HEK293 (cell line): ENCODE measurements around the gene CBFA2T2.
A peak's percentile ranks its signal among the peaks of the same experiment; 100 is the strongest.

ENCODE experiments used
- CTCF ChIA-PET: fragments of 350-600 bp; formaldehyde crosslinking; extraction: SDS; loops from one replicate; lab custom pipeline; 2021; ENCODE audit warnings: antibody characterized with exemption; lab: Yijun Ruan, JAX
- POLR2A ChIA-PET: fragments of 300-600 bp; formaldehyde crosslinking; extraction: SDS; loops from one replicate; lab custom pipeline; 2020; ENCODE audit warnings: antibody characterized with exemption, inconsistent platforms; lab: Yijun Ruan, JAX
- H3K27ac ChIP-seq: fragments of 200-500 bp; sonication (Bioruptor generic); 2 replicates; pipeline ENCODE4 v1.5.1; 2014; ENCODE audit warnings: low read depth, low read length, control low read depth, inconsistent platforms; ENCODE audit errors: extremely low read depth
- H3K36me3 ChIP-seq, 2 experiments: fragments of 200-500 bp in 1 of 2; sonication (Bioruptor generic) in 1 of 2; 1 replicate in 1 of 2; 2 replicates in 1 of 2; pipeline ENCODE4 v1.5.1; 2014 to 2017; ENCODE audit warnings: inconsistent platforms in 2 of 2, low read length in 2 of 2; ENCODE audit not compliant: control insufficient read depth in 2 of 2, insufficient read depth in 1 of 2
- H3K4me1 ChIP-seq: fragments of 200-500 bp; sonication (Bioruptor generic); 2 replicates; pipeline ENCODE4 v1.5.1; 2014; ENCODE audit warnings: mild to moderate bottlenecking, low read length, inconsistent platforms; ENCODE audit not compliant: control insufficient read depth, insufficient read depth
- H3K4me3 ChIP-seq: 2 replicates; pipeline ENCODE4 v1.5.1; 2011; ENCODE audit warnings: low read depth, mild to moderate bottlenecking, control low read depth, low read length, moderate library complexity
- H3K9me3 ChIP-seq: fragments of 200-500 bp; sonication (Bioruptor generic); 2 replicates; pipeline ENCODE4 v1.5.1; 2014; ENCODE audit warnings: low read depth, low read length, inconsistent platforms; ENCODE audit not compliant: control insufficient read depth, insufficient read depth
- EGR2 ChIP-seq: fragments of 450-650 bp; formaldehyde crosslinking; IDR thresholded peaks from 2 replicates; pipeline ENCODE4 v1.5.1; 2016; ENCODE audit warnings: low read depth, missing biosample characterization, missing genetic modification characterization
- GLIS1 ChIP-seq: fragments of 450-650 bp; formaldehyde crosslinking; IDR thresholded peaks from 2 replicates; pipeline ENCODE4 v1.5.1; 2016; ENCODE audit warnings: missing biosample characterization, missing genetic modification characterization
- GLIS2 ChIP-seq: fragments of 450-650 bp; formaldehyde crosslinking; IDR thresholded peaks from 2 replicates; pipeline ENCODE4 v1.5.1; 2016; ENCODE audit warnings: missing biosample characterization, missing genetic modification characterization
- KLF10 ChIP-seq: fragments of 450-650 bp; IDR thresholded peaks from 2 replicates; pipeline ENCODE4 v1.5.1; 2018; ENCODE audit warnings: missing biosample characterization, mild to moderate bottlenecking, missing genetic modification characterization
- KLF8 ChIP-seq: fragments of 450-650 bp; formaldehyde crosslinking; IDR thresholded peaks from 2 replicates; pipeline ENCODE4 v1.5.1; 2016; ENCODE audit warnings: missing biosample characterization, missing genetic modification characterization
- KLF9 ChIP-seq: fragments of 450-650 bp; formaldehyde crosslinking; IDR thresholded peaks from 2 replicates; pipeline ENCODE4 v1.5.1; 2016; ENCODE audit warnings: missing biosample characterization, missing genetic modification characterization, low read depth
- MEIS1 ChIP-seq: sonication (generic); formaldehyde crosslinking; IDR thresholded peaks from 2 replicates; pipeline ENCODE4 v1.8.1; 2022; ENCODE audit warnings: missing genetic modification reagents, mild to moderate bottlenecking, borderline replicate concordance
- SCRT1 ChIP-seq: fragments of 450-650 bp; formaldehyde crosslinking; IDR thresholded peaks from 2 replicates; pipeline ENCODE4 v1.5.1; 2016; ENCODE audit warnings: missing biosample characterization, missing genetic modification characterization, borderline replicate concordance
- SCRT2 ChIP-seq: fragments of 450-650 bp; formaldehyde crosslinking; IDR thresholded peaks from 2 replicates; pipeline ENCODE4 v1.5.1; 2016; ENCODE audit warnings: missing biosample characterization, missing genetic modification characterization
- SP2 ChIP-seq: fragments of 450-650 bp; formaldehyde crosslinking; IDR thresholded peaks from 2 replicates; pipeline ENCODE4 v1.5.1; 2016; ENCODE audit warnings: missing biosample characterization, missing genetic modification characterization
- SP7 ChIP-seq: fragments of 450-650 bp; formaldehyde crosslinking; IDR thresholded peaks from 2 replicates; pipeline ENCODE4 v1.5.1; 2016; ENCODE audit warnings: missing biosample characterization, missing genetic modification characterization
- ZBTB17 ChIP-seq: fragments of 450-650 bp; formaldehyde crosslinking; IDR thresholded peaks from 2 replicates; pipeline ENCODE4 v1.5.1; 2016; ENCODE audit warnings: missing biosample characterization, missing genetic modification characterization
- ZBTB48 ChIP-seq: fragments of 450-650 bp; formaldehyde crosslinking; IDR thresholded peaks from 2 replicates; pipeline ENCODE4 v1.5.1; 2016; ENCODE audit warnings: missing biosample characterization, missing genetic modification characterization
- ZFHX2 ChIP-seq: fragments of 450-650 bp; formaldehyde crosslinking; conservative IDR thresholded peaks from 2 replicates; pipeline ENCODE4 v1.5.1; 2016; ENCODE audit warnings: missing biosample characterization, missing genetic modification characterization
- ZNF140 ChIP-seq: fragments of 450-650 bp; formaldehyde crosslinking; IDR thresholded peaks from 2 replicates; pipeline ENCODE4 v1.5.1; 2016; ENCODE audit warnings: missing biosample characterization, missing genetic modification characterization
- ZNF155 ChIP-seq: fragments of 450-650 bp; formaldehyde crosslinking; IDR thresholded peaks from 2 replicates; pipeline ENCODE4 v1.5.1; 2016; ENCODE audit warnings: missing biosample characterization, missing genetic modification characterization
- ZNF24 ChIP-seq: fragments of 450-650 bp; formaldehyde crosslinking; IDR thresholded peaks from 2 replicates; pipeline ENCODE4 v1.5.1; 2016; ENCODE audit warnings: missing biosample characterization, missing genetic modification characterization
- ZNF292 ChIP-seq: fragments of 450-650 bp; formaldehyde crosslinking; IDR thresholded peaks from 2 replicates; pipeline ENCODE4 v1.5.1; 2016; ENCODE audit warnings: low read depth, missing biosample characterization, missing genetic modification characterization, borderline replicate concordance
- ZNF341 ChIP-seq: fragments of 450-650 bp; formaldehyde crosslinking; IDR thresholded peaks from 2 replicates; pipeline ENCODE4; 2016; ENCODE audit warnings: low read depth, missing biosample characterization, missing genetic modification characterization
- ZNF391 ChIP-seq: fragments of 450-650 bp; formaldehyde crosslinking; IDR thresholded peaks from 2 replicates; pipeline ENCODE4 v1.5.1; 2016; ENCODE audit warnings: low read depth, missing biosample characterization, missing genetic modification characterization, borderline replicate concordance
- ZNF423 ChIP-seq: fragments of 450-650 bp; formaldehyde crosslinking; IDR thresholded peaks from 2 replicates; pipeline ENCODE4 v1.5.1; 2016; ENCODE audit warnings: missing biosample characterization, missing genetic modification characterization
- ZNF600 ChIP-seq: fragments of 450-650 bp; formaldehyde crosslinking; IDR thresholded peaks from 2 replicates; pipeline ENCODE4 v1.5.1; 2016; ENCODE audit warnings: missing biosample characterization, missing genetic modification characterization
- ZNF610 ChIP-seq: fragments of 450-650 bp; formaldehyde crosslinking; IDR thresholded peaks from 2 replicates; pipeline ENCODE4 v1.5.1; 2016; ENCODE audit warnings: missing biosample characterization, missing genetic modification characterization, borderline replicate concordance
- ZNF629 ChIP-seq: fragments of 450-650 bp; formaldehyde crosslinking; IDR thresholded peaks from 2 replicates; pipeline ENCODE4 v1.5.1; 2017; ENCODE audit warnings: missing biosample characterization, missing genetic modification characterization
- ZNF658 ChIP-seq: fragments of 450-650 bp; formaldehyde crosslinking; IDR thresholded peaks from 2 replicates; pipeline ENCODE4; 2016; ENCODE audit warnings: missing biosample characterization, missing genetic modification characterization
- ZSCAN16 ChIP-seq: fragments of 450-650 bp; formaldehyde crosslinking; IDR thresholded peaks from 2 replicates; pipeline ENCODE4 v1.5.1; 2016; ENCODE audit warnings: missing biosample characterization, missing genetic modification characterization
- TF ChIP-seq, protein P1 (sequence below): sonication (generic); formaldehyde crosslinking; IDR thresholded peaks from 2 replicates; pipeline ENCODE4 v1.8.1; 2022; ENCODE audit warnings: mild to moderate bottlenecking, moderate library complexity, missing genetic modification reagents
- TF ChIP-seq, protein P2 (sequence below): fragments of 450-650 bp; formaldehyde crosslinking; optimal IDR thresholded peaks from 2 replicates; pipeline ENCODE3; 2016; ENCODE audit warnings: missing biosample characterization, mild to moderate bottlenecking, missing genetic modification characterization
- TF ChIP-seq, protein P3 (sequence below): fragments of 450-650 bp; formaldehyde crosslinking; IDR thresholded peaks from 2 replicates; pipeline ENCODE4 v1.5.1; 2016; ENCODE audit warnings: missing biosample characterization, missing genetic modification characterization
- TF ChIP-seq, protein P4 (sequence below): fragments of 450-650 bp; formaldehyde crosslinking; IDR thresholded peaks from 2 replicates; pipeline ENCODE4 v1.5.1; 2016; ENCODE audit warnings: missing biosample characterization, missing genetic modification characterization
- TF ChIP-seq, protein P5 (sequence below): fragments of 450-650 bp; formaldehyde crosslinking; IDR thresholded peaks from 2 replicates; pipeline ENCODE4 v1.5.1; 2017; ENCODE audit warnings: missing biosample characterization, missing genetic modification characterization

The CBFA2T2 gene

DNA sequence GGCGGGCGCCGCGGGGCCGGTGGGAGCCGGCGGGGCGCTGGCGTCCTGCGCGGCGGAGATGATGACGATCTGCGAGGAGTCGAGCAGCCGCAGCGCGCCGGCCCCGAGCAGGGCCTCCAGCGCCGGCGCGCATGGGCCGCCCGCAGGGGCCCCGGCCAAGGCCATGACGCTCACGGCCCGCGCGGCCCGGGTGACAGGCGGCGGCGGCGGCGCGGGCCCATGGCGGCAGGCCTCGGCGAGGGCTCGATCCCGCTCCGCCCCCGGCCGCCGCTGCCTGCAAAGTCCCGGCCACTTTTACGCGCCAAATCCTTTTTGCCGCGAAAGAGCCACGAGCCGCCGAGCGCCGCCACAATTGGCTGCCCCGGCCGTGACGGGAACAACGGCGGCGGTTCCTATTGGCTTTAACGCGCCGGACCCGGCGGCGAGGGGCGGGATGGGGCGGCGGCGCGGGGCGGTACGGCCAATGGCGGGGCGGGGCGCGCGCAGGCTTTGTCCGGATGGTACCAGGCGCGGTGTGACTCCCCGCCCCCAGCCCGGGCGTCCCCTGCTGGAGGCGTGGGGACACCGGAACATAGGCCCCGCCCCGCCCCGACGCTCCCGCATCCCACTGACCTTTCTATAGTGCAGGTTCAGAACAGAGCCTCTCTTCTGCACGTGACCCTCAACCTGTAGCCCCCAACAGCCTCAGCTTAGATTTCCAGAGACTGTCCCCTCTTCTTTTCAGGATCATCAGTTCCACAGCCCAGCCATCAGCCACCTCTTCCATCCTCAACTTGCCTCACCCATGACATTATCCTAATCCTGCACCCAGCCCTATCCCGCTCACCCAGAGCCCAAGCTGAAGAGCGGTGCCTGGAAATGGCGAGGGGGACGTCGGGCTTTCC, 196.4 kb downstream of the CBFA2T2 start, which contains the start of gene E2F1:
E2F1 (minus strand) TSS at position 286 of the 884 bp plus-strand sequence; CDS start at position 165, 121 bp downstream.
- CTCF ChIA-PET, result interaction anchor here (0.6 to 1.3 kb wide), 3 partner anchors 20 to 1469 kb away, joined by 3 to 5 read pairs (median 4); partner anchors contain the start of genes ACTL10 and ZNF341
- POLR2A ChIA-PET, result interaction anchor here (0.7 to 3.3 kb wide), 4 partner anchors 11 to 44 kb away, joined by 3 to 10 read pairs (median 6); partner anchors contain the start of gene ACTL10
- Histone ChIP-seq H3K4me1 (peaks cover 8% of the 10 kb centered on the region), H3K36me3 (peaks cover 0 to 29% of the 10 kb centered on the region in 2 experiments; a peak in 1 of 3 replicates), H3K4me3 (peak within 1 kb of the TSS; percentile 62), H3K9me3 (no peaks in the 10 kb centered on the region), H3K27ac (peak within 1 kb of the TSS; percentile 95)
- TF ChIP-seq ZBTB17 (tag by site-specific recombination) (peak; percentile 59; the same call in 1 of the 2 replicates), ZBTB48 (tag by site-specific recombination) (no peak), SCRT1 (tag by site-specific recombination) (peak; percentile 82), KLF10 (tag by site-specific recombination) (peak; percentile 56; the same call in 1 of the 2 replicates), ZNF629 (0 out of 2 replicates have a peak, but pooled peaks have one; percentile 31), KLF9 (tag by site-specific recombination) (peak; percentile 45; the same call in 1 of the 2 replicates), ZSCAN16 (tag by site-specific recombination) (0 out of 2 replicates have a peak, but pooled peaks have one; percentile 60), SCRT2 (tag by site-specific recombination) (peak; percentile 92), ZNF600 (tag by site-specific recombination) (peak; percentile 98), ZNF155 (tag by site-specific recombination) (no peak), ZFHX2 (peak; percentile 57), EGR2 (tag by site-specific recombination) (peak; percentile 60), ZNF292 (tag by site-specific recombination) (no peak), ZNF24 (tag by site-specific recombination) (no peak), ZNF610 (tag by site-specific recombination) (peak; percentile 65; the same call in 1 of the 2 replicates), ZNF341 (tag by site-specific recombination) (no peak), ZNF658 (tag by site-specific recombination) (no peak), GLIS2 (tag by site-specific recombination) (peak; percentile 37; the same call in 1 of the 2 replicates), ZNF423 (tag by site-specific recombination) (no peak), MEIS1 (CRISPR knock-in tag) (0 out of 2 replicates have a peak, but pooled peaks have one; percentile 33), ZNF140 (tag by site-specific recombination) (no peak), GLIS1 (tag by site-specific recombination) (peak; percentile 30; the same call in 1 of the 2 replicates), KLF8 (tag by site-specific recombination) (peak; percentile 88), SP7 (tag by site-specific recombination) (0 out of 2 replicates have a peak, but pooled peaks have one; percentile 28), SP2 (tag by site-specific recombination) (peak; percentile 90), ZNF391 (tag by site-specific recombination) (0 out of 2 replicates have a peak, but pooled peaks have one; percentile 13)
- TF ChIP-seq, protein P1, sequence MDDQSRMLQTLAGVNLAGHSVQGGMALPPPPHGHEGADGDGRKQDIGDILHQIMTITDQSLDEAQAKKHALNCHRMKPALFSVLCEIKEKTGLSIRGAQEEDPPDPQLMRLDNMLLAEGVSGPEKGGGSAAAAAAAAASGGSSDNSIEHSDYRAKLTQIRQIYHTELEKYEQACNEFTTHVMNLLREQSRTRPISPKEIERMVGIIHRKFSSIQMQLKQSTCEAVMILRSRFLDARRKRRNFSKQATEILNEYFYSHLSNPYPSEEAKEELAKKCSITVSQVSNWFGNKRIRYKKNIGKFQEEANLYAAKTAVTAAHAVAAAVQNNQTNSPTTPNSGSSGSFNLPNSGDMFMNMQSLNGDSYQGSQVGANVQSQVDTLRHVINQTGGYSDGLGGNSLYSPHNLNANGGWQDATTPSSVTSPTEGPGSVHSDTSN (CRISPR knock-in tag), result peak; percentile 85; the same call in 1 of the 2 replicates
- TF ChIP-seq, protein P2, sequence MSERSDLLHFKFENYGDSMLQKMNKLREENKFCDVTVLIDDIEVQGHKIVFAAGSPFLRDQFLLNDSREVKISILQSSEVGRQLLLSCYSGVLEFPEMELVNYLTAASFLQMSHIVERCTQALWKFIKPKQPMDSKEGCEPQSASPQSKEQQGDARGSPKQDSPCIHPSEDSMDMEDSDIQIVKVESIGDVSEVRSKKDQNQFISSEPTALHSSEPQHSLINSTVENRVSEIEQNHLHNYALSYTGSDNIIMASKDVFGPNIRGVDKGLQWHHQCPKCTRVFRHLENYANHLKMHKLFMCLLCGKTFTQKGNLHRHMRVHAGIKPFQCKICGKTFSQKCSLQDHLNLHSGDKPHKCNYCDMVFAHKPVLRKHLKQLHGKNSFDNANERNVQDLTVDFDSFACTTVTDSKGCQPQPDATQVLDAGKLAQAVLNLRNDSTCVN (tag by site-specific recombination), result peak; percentile 74
- TF ChIP-seq, protein P3, sequence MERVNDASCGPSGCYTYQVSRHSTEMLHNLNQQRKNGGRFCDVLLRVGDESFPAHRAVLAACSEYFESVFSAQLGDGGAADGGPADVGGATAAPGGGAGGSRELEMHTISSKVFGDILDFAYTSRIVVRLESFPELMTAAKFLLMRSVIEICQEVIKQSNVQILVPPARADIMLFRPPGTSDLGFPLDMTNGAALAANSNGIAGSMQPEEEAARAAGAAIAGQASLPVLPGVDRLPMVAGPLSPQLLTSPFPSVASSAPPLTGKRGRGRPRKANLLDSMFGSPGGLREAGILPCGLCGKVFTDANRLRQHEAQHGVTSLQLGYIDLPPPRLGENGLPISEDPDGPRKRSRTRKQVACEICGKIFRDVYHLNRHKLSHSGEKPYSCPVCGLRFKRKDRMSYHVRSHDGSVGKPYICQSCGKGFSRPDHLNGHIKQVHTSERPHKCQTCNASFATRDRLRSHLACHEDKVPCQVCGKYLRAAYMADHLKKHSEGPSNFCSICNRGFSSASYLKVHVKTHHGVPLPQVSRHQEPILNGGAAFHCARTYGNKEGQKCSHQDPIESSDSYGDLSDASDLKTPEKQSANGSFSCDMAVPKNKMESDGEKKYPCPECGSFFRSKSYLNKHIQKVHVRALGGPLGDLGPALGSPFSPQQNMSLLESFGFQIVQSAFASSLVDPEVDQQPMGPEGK, result peak; percentile 71
- TF ChIP-seq, protein P4, sequence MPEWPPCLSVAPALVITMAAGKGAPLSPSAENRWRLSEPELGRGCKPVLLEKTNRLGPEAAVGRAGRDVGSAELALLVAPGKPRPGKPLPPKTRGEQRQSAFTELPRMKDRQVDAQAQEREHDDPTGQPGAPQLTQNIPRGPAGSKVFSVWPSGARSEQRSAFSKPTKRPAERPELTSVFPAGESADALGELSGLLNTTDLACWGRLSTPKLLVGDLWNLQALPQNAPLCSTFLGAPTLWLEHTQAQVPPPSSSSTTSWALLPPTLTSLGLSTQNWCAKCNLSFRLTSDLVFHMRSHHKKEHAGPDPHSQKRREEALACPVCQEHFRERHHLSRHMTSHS, result no peak
- TF ChIP-seq, protein P5, sequence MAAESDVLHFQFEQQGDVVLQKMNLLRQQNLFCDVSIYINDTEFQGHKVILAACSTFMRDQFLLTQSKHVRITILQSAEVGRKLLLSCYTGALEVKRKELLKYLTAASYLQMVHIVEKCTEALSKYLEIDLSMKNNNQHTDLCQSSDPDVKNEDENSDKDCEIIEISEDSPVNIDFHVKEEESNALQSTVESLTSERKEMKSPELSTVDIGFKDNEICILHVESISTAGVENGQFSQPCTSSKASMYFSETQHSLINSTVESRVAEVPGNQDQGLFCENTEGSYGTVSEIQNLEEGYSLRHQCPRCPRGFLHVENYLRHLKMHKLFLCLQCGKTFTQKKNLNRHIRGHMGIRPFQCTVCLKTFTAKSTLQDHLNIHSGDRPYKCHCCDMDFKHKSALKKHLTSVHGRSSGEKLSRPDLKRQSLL (tag by site-specific recombination), result peak; percentile 7; the same call in 1 of the 2 replicates
